Right atrium auricular region (tissue), 2 donors: ENCODE measurements around the gene NSMCE1. TPM values are rescaled to one million over a fixed set of nuclear protein-coding genes. Genes with fewer than 3 reads are reported as not detected.

Experiments used
- DNase-seq: peaks from one replicate; pipeline ENCODE4 v3.0.0-alpha.2; 2019; ENCODE audit warnings: low spot score
- H3K27ac ChIP-seq, 2 donors: fragments of 200-600 bp; sonication (generic); 1 replicate in 1 of 2; 2 replicates in 1 of 2; pipeline ENCODE4 v1.5.1; 2016 to 2019
- H3K27me3 ChIP-seq, 2 donors: fragments of 200-600 bp; sonication (generic); one replicate each; pipeline versions ENCODE4 v1.5.1 to v1.6.0; 2017 to 2019
- H3K36me3 ChIP-seq: fragments of 200-600 bp; sonication (generic); one replicate; pipeline ENCODE4 v1.5.1; 2016
- H3K4me1 ChIP-seq, 2 donors: fragments of 200-600 bp; sonication (generic); one replicate each; pipeline versions ENCODE4 v1.5.1 to v1.6.0; 2017 to 2019
- H3K4me3 ChIP-seq, 2 donors: fragments of 200-600 bp; sonication (generic); 1 replicate in 1 of 2; 2 replicates in 1 of 2; pipeline ENCODE4 v1.5.1; 2017 to 2019; ENCODE audit warnings: mild to moderate bottlenecking in 1 of 2, moderate library complexity in 1 of 2
- H3K9me3 ChIP-seq, 2 donors: fragments of 200-600 bp; sonication (generic); one replicate each; pipeline ENCODE4 v1.5.1; 2019
- CTCF ChIP-seq, 2 donors: fragments of 200-600 bp; sonication (generic); IDR thresholded peaks; one replicate each; pipeline ENCODE4 v1.5.1; 2019; ENCODE audit warnings: antibody characterized with exemption in 2 of 2
- total RNA-seq, 2 donors: library from RNA; depleted of rRNA; stranded (reverse); fragments of >200 nt; gene quantifications; one replicate each; pipeline ENCODE4 v1.1.0, GENCODE V29; 2016

NSMCE1 gene
- total RNA-seq, 2 donors from 2014 or later: 24.0 to 35.8 TPM

DNA sequence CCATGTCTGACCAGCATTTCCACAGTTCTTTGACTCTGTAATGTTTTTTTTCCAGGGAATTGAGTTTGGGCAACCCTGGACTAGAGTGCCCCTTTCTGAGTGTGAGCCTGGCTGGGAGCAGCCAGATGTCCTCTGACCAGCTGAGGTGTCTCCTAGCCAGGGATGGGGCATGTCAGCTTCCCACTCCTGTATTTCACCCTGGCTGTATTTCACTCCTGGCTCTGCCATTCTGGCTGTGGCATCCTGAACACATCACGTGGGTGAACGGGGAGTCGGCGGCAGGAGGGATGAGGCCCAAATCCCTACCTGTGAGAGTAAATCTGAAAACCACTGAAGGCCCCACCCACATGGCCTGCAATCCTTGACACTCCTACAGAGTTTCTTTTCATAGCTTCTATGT, 34.0 kb downstream of the NSMCE1 start:
- no peak overlapping the region for H3K4me3 ChIP-seq
- TF ChIP-seq CTCF (IDR thresholded peaks at IDR 0.05): no peak
- H3K36me3 ChIP-seq: peaks cover 21% of the 10 kb centered on the region
- peaks cover 3 to 46% of the 10 kb centered on the region in 2 donors for H3K4me1 ChIP-seq
- DNase-seq: no peak
- no peaks in the 10 kb centered on the region for H3K9me3 ChIP-seq
- H3K27me3 ChIP-seq: no peaks in the 10 kb centered on the region
- H3K27ac ChIP-seq: peak overlapping the region; percentile 65 to 74

GRCh38 chr16:27234171-27234570, 34.4 kb downstream of the NSMCE1 start:
- peak overlapping the region in 1 of 2 donors; percentile 65 for H3K27ac ChIP-seq
- peaks cover 3 to 50% of the 10 kb centered on the region in 2 donors for H3K4me1 ChIP-seq
- H3K27me3 ChIP-seq: no peaks in the 10 kb centered on the region
- TF ChIP-seq CTCF (IDR thresholded peaks at IDR 0.05): no peak
- no peak overlapping the region for H3K4me3 ChIP-seq
- no peaks in the 10 kb centered on the region for H3K9me3 ChIP-seq
- H3K36me3 ChIP-seq: peaks cover 21% of the 10 kb centered on the region
- no peak for DNase-seq

DNA sequence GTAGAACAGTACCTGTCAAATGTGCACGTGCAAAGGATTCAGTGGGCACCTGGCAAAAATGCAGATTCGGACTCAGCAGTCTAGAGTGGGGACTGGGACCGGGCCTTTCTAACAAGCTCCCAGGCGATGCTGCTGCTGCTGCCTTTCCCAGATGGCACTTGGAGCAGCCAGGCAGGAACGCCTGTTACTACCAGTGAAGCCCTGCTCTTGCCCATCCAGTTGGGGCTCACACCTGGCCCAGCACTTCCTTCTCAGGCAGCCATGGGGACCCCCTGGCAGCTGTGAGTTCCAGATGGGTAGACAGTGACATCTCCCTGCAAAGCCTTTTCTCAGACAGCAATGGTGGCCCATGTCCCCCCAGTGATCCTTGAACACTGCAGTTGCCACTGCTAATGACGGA, 34.8 kb downstream of the NSMCE1 start:
- Histone ChIP-seq H3K9me3 (no peaks in the 10 kb centered on the region), H3K36me3 (peaks cover 21% of the 10 kb centered on the region), H3K4me3 (no peak overlapping the region), H3K27me3 (no peaks in the 10 kb centered on the region), H3K27ac (no peak overlapping the region), H3K4me1 (peaks cover 3 to 54% of the 10 kb centered on the region in 2 donors)
- no peak for TF ChIP-seq CTCF (IDR thresholded peaks at IDR 0.05)
- no peak for DNase-seq

DNA sequence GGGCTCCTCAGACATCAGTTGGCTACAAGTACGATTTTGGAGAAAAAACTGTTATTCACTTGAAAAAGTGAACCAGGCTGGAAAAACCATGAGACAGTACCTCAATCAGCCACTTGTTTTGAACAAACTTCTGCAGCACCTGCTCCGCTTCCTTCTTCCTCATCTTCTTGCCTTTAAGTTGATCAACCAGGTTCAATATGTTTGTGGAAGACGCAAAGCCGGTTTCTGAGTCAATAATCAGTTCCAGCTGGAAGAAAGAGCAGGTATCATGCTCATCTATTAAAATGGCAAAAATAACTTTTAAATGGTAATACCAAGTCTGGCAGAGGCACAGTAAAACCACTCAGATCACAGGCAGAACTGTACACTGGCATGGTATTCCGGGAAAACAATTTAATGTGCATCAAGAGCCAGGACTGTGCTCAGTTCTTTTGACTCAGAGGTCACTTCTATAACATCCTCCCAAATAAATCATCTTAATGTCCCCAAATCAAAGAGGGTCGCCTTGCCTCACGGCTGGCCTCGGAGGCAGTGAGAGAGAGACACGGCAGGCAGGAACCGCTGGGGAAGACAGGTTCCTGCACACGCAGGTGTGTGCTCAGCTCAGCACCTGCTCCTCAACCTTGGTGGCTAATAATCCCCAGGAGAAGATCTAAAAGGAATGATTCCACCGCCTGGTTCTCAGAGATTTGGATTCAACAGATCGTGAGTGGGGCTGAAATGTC, 35.5 kb downstream of the NSMCE1 start:
- no peak overlapping the region for H3K27ac ChIP-seq
- TF ChIP-seq CTCF (IDR thresholded peaks at IDR 0.05): no peak
- H3K36me3 ChIP-seq: peaks cover 21% of the 10 kb centered on the region
- H3K9me3 ChIP-seq: no peaks in the 10 kb centered on the region
- H3K4me1 ChIP-seq: peaks cover 3 to 48% of the 10 kb centered on the region in 2 donors
- H3K4me3 ChIP-seq: no peak overlapping the region
- DNase-seq: no peak
- no peaks in the 10 kb centered on the region for H3K27me3 ChIP-seq

DNA sequence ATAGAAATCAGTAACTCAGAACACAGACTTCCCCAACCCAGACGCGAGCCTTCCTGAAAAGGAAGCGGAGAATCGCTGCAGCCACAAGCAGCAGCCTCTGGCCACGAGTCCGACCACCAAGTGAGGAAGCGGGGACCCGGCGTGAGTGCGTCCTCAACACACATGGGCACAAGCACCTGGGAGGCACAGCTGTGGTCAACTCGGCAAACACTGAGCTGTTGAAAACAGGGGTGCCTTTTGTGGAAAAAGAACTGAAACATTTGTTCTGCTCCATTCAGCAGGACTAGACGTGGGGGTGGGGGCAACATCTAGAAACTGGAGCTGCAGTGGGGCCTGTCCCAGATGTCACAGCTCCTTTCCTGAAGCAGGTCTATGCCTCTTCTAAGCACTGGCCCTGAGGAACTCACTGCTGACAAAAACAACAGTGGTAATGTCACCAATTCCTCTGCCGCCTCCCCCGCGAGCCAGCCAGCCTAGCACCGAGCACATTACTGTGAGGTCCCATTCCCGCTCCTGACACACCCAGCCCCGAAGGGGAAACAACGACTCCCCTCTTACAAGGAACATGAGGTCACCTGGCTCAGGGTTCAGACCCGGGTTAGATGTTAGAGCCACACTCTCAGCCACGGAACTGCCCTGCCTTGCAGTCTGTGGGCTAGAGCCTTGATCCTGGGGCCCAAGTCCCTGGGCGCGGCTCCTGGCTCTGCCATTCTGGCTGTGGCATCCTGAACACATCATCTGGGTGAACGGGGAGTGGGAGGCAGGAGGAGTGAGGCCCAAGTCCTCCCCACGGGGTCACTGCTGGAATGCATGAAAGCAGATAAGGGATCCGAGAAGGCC, 36.3 kb downstream of the NSMCE1 start:
- no peak for TF ChIP-seq CTCF (IDR thresholded peaks at IDR 0.05)
- Histone ChIP-seq H3K27ac (no peak overlapping the region), H3K36me3 (peaks cover 21% of the 10 kb centered on the region), H3K27me3 (no peaks in the 10 kb centered on the region), H3K4me1 (peaks cover 3 to 40% of the 10 kb centered on the region in 2 donors), H3K9me3 (no peaks in the 10 kb centered on the region), H3K4me3 (no peak overlapping the region)
- DNase-seq: no peak
